ENCODE results near the gene HAS3.

DNA sequence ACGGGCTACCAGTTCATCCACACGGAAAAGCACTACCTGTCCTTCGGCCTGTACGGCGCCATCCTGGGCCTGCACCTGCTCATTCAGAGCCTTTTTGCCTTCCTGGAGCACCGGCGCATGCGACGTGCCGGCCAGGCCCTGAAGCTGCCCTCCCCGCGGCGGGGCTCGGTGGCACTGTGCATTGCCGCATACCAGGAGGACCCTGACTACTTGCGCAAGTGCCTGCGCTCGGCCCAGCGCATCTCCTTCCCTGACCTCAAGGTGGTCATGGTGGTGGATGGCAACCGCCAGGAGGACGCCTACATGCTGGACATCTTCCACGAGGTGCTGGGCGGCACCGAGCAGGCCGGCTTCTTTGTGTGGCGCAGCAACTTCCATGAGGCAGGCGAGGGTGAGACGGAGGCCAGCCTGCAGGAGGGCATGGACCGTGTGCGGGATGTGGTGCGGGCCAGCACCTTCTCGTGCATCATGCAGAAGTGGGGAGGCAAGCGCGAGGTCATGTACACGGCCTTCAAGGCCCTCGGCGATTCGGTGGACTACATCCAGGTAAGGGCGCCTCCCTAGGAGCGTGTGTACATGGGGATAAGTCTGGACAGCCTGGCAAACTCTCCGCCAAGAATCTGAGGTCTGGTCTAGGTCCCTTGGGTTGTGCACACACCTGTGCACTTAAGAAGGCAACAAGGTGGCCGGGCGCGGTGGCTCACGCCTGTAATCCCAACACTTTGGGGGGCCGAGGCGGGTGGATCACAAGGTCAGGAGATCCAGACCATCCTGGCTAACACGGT, 4.2 kb downstream of the HAS3 start:
- TF ChIP-seq, protein P1, sequence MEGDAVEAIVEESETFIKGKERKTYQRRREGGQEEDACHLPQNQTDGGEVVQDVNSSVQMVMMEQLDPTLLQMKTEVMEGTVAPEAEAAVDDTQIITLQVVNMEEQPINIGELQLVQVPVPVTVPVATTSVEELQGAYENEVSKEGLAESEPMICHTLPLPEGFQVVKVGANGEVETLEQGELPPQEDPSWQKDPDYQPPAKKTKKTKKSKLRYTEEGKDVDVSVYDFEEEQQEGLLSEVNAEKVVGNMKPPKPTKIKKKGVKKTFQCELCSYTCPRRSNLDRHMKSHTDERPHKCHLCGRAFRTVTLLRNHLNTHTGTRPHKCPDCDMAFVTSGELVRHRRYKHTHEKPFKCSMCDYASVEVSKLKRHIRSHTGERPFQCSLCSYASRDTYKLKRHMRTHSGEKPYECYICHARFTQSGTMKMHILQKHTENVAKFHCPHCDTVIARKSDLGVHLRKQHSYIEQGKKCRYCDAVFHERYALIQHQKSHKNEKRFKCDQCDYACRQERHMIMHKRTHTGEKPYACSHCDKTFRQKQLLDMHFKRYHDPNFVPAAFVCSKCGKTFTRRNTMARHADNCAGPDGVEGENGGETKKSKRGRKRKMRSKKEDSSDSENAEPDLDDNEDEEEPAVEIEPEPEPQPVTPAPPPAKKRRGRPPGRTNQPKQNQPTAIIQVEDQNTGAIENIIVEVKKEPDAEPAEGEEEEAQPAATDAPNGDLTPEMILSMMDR (optimal IDR thresholded peaks at IDR 0.05 in 1 of 3, IDR thresholded peaks at IDR 0.05 in 1 of 3, conservative IDR thresholded peaks at IDR 0.05 in 1 of 3; ENCODE audit: extremely low read depth in 1 of 3, insufficient read depth in 2 of 3, low read length in 3 of 3) = no peak
- TF ChIP-seq EZH2 (IDR thresholded peaks at IDR 0.05; ENCODE audit: low read length) = no peak
